HG03103 (cell line): Measurements from ENCODE around the gene TINAG.

Experiments used
- ATAC-seq: cut with Tn5 transposase; IDR thresholded peaks from one replicate; pipeline ENCODE4 v1.9.1; 2021; ENCODE audit warnings: low read depth; ENCODE audit not compliant: unreplicated experiment

The TINAG gene

DNA sequence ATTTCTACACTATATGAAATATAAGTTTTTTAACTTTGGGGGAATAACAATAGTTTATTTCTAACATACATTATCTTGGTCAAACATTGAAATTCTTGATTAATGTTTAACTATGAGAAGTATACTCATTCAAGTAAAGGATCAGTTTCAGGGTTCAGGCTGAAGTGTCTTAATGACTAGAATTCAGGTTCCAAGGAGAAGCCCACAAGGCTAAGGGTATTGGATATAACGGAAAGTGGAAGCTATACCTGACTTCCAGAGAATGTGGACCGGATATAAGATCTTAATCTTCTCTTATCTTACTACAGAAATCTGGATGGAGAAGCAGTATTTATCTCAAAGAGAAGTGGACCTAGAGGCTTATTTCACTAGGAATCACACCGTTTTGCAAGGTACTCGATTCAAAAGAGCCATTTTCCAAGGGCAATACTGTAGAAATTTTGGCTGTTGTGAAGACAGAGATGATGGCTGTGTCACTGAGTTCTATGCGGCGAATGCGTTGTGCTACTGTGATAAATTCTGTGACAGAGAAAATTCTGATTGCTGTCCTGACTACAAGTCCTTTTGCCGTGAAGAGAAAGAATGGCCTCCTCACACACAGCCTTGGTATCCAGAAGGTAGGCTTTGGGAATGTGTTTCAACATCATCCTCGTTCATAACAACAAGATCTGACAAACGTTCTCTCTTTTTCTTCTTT is at the start of gene TINAG:
Gene TINAG, plus strand, starts transcription at position 153 of the 697 bp plus-strand sequence. Its CDS starts 110 bp downstream, at position 263.
- ATAC-seq, result no peak

- ATAC-seq, result no peak
These were observed 48.2 kb upstream of the TINAG start for GRCh38 chr6:54260025-54260424.

DNA sequence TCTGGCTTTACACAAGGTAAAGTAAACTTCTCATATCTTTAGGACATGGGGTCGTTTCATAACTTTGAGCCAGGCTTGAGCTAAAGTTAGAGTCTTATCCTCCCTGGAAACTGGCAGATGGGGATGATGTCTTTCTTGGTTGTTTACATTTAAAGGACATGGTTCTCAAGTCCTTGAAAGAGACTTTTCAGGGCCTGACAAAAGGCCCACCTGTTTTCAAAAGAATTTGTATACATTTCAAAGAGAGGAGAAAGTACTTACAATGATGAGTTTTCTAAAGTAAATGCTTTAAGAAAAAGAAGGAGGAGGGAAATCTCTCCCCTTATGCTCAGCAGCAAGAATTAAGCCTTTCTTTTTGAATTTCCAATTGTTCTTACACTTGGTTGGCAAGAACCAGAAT is 45.7 kb upstream of the TINAG start:
- no peak for ATAC-seq

GRCh38 chr6:54262971-54263370 is 45.3 kb upstream of the TINAG start:
- no peak for ATAC-seq

GRCh38 chr6:54264581-54265272 is 43.5 kb upstream of the TINAG start:
- no peak for ATAC-seq

- no peak for ATAC-seq
These were observed 41.8 kb upstream of the TINAG start for GRCh38 chr6:54266400-54266923.

DNA sequence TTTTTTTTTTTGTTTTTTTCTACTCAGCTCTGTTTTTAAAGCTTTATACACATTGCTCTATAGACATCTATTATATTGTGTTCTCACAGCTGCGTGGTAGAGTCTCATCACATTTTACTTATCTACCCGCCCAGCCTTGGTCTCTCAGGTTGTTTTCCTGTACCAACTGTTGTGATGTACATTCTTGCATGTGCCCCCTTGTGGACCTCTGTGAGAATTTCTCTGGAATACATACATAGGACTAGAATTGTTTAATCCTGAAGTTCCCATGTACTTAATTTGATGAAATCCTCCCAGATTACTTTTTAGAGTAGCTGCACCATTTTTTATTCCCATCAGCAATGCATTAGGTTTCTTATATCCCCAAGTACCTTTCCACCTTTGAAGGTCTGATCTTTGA is 40.4 kb upstream of the TINAG start:
- ATAC-seq, result no peak

DNA sequence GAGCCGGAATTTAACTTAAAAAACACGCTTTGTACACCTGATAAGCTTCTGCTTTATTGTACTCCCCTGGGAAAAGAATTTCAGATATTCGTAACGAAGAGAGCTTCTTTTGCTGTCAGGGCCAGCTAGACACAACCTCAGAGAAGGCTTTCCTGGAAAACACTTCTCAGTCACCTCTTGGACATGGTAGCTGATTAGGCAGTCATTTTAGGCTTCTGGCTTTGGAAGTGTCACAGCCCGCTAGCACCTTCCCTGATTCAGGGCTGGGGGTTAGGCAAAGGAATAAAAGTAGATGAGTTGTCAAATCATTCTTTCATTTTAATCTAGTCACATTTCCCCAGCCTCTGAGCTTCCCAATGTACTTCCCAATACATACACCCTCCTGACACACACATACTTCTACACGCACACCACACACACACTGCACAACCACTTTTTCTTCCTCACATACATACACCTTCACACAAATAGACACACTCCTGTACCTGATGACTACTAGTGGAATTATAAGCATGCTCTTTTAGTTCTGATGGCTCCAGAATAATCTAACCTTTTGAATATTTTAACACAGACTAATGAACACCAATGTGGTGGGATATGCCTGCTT is 34.9 kb upstream of the TINAG start:
- ATAC-seq, result no peak

- ATAC-seq, result no peak
These were observed 33.9 kb upstream of the TINAG start for GRCh38 chr6:54274383-54274782.

GRCh38 chr6:54282186-54282585 is 26.1 kb upstream of the TINAG start:
- no peak for ATAC-seq

DNA sequence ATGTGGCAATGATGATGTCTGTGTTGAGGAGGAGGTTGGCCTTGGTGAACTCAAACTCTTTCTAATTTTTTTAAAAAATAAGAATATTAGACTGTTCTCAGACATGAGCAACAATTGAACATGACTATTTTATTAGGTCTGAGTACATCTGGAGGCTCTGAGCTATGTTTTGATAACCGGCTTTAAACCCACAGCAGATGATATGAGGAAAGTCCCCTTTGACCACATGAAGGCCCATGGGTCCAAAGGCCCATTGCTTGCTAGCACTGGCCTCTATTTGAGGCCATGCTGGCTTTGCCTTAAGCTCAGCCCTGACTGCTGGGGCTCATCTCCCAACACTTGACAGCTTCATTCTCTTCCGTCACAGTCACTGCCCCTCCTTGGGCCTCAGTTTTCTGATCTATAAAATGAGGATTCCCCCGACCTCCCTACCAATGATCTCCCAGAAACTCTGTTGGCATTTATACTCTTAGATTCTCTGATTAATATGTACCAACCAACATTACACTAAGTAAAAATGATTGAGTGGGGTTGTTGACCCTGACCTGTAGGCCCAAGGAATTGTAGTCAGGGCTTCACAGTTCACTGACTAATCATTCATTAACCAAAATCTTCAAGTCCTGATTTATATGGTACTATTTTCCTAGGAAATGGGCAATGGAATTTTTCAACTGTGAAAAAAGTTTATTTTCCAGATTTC is 23.9 kb upstream of the TINAG start:
- no peak for ATAC-seq

DNA sequence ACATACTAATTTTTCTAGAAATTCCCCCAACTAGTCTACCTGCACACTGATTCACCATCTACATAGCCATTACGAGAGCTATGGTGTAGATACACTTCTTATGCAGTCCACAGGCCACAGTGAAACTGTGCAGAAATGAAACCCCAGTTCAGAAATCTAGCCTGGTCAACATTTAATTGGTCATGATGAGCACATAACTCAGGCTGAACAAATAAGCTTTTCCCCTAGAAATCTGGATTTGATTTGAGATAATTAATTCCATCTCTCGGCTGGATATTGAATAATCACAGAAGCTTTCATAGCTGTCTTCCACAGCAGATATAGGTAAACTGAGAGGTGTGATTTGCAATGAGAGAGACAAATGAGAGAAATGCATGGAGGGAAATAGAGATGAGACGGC is 22.6 kb upstream of the TINAG start:
- ATAC-seq, result no peak

DNA sequence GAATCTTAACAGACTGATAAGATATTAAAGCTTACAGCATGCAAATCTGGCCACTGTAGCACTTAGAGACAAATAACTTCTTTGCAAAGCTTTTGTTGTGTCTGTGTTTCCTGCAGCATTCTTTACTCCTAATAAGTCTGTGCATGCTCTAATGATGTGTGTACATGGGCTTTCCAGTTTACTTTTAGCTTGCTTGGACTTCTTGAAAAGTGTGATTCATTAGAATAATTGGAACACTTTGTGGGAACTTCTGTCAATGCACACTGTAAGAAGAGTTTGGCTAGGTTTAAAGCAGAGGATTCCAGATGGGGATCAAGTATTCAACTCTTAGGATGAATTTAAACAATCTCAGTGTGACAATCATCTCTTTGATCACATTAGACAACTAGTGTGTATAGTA is 22.1 kb upstream of the TINAG start:
- ATAC-seq, result no peak

DNA sequence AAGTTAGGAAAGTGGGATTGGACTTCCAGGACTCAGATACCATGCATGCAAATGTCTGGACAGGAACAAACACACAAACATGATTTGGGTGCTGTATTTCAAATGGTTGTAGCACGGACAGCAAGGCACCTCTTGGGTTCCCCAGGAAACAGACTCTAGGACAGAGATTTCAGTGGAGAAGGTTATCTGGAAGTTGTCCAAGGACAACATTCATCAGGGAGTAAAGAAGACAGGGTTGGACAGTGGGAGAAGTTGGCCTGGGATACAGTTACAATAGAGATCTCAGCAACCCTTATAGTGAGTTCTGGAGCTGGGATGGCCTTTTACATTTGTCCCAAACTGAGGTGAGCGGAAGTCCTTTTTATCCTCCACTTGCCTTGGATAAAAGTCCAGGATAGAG is 19.8 kb upstream of the TINAG start:
- ATAC-seq, result no peak

DNA sequence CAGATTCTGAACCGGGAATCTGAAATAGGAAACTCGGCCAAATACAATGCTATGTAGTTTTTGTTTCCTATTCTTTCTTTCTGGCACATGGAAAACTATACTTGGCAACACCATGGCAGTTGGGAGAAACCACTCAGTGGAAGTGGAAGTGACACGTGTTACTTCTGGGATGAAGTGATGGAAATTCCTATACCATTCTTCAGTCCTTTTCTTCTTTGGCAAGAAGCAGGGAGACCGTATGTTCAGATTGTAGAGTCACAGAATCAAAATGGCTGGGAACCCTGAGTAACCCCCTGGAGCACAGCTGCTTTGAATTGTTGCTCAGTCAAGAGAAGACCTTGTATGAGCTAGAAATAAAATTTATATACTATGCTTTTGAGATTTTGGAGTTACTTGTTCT is 18.8 kb upstream of the TINAG start:
- no peak for ATAC-seq

DNA sequence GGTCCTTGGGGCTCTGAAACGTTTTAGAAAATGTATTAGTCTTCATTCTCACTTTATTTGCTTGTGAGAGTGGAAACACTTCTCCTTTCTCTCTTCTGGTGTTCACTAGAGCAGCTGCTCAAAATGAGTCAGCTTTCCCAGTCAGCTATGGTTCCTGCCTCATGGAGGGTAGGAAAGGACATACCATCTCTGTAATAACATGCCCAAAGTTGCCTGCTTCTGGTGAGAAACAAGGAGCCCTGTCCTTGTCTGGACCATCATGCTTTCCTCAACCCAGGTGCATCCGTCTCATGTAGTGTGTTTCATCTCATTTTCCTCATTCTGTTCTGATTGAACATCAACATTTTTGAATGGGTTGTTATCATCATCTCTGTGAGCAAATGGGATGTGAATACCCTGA is 17.1 kb upstream of the TINAG start:
- ATAC-seq, result no peak

DNA sequence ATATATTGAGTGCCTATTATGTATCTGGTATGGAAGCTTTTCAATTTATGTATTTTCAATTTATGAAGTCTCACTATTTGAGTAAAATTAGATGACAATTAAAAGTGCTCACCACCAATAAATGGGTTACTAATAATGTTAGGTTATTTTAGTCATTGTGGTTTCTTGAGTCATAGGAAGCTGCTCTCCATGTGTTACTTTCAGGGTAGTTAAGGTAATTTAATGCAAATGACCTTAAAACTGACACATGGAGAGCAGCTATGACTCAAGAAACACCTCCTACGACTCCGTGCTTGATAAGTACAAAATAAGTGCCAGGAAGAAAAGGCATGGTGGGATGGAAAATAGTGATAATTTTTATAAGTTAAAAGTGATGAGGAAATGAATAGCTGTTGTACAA is 16.5 kb upstream of the TINAG start:
- ATAC-seq, result peak; percentile 51

GRCh38 chr6:54294965-54295532 is 13.2 kb upstream of the TINAG start:
- no peak for ATAC-seq

GRCh38 chr6:54299542-54300269 is 8.5 kb upstream of the TINAG start:
- ATAC-seq, result no peak

GRCh38 chr6:54301770-54302169 is 6.5 kb upstream of the TINAG start:
- no peak for ATAC-seq
